Glutamatergic neuron (in vitro differentiated cells): ENCODE data around the gene ARHGEF2. TPM values are rescaled to one million over a fixed set of nuclear protein-coding genes. Genes with fewer than 3 reads are reported as not detected.
"Not testable (repeated sequence)": the region's sequence is repeated elsewhere in the genome, so short reads cannot be mapped to it uniquely, and the experiment has no call there.

ENCODE experiments used
- DNase-seq: peaks from one replicate; pipeline ENCODE4 v3.0.0; 2022
- H3K27ac Mint-ChIP-seq: one replicate; pipeline ENCODE4 v1.8.0; 2020; ENCODE audit warnings: mild to moderate bottlenecking, mixed read lengths, inconsistent platforms; ENCODE audit not compliant: unreplicated experiment
- H3K27me3 Mint-ChIP-seq: one replicate; pipeline ENCODE4 v1.8.0; 2020; ENCODE audit warnings: mild to moderate bottlenecking, moderate library complexity, mixed read lengths, inconsistent platforms; ENCODE audit not compliant: unreplicated experiment
- H3K36me3 Mint-ChIP-seq: one replicate; pipeline ENCODE4 v1.8.0; 2020; ENCODE audit warnings: mild to moderate bottlenecking, mixed read lengths, inconsistent platforms; ENCODE audit not compliant: unreplicated experiment
- H3K4me1 Mint-ChIP-seq: one replicate; pipeline ENCODE4 v1.8.0; 2020; ENCODE audit warnings: mild to moderate bottlenecking, low read depth, mixed read lengths, inconsistent platforms; ENCODE audit not compliant: unreplicated experiment
- H3K4me3 Mint-ChIP-seq: one replicate; pipeline ENCODE4 v1.8.0; 2020; ENCODE audit warnings: mild to moderate bottlenecking, mixed read lengths, inconsistent platforms; ENCODE audit not compliant: unreplicated experiment
- H3K9me3 Mint-ChIP-seq: one replicate; pipeline ENCODE4 v1.8.0; 2020; ENCODE audit warnings: mild to moderate bottlenecking, moderate library complexity, mixed read lengths, inconsistent platforms; ENCODE audit not compliant: unreplicated experiment
- CTCF ChIP-seq: fragments of 200-600 bp; sonication (generic); IDR thresholded peaks from one replicate; pipeline ENCODE4 v1.5.0; 2021; ENCODE audit not compliant: partially characterized antibody, unreplicated experiment
- total RNA-seq: library from RNA; stranded (reverse); fragmentation: NEBNext Ultra II Directional; extraction: Animal tissue kit (Norgen Biotek cat#: 25700); gene quantifications from one replicate; pipeline ENCODE4 v1.2.1, GENCODE V29; 2021; ENCODE audit not compliant: unreplicated experiment

ARHGEF2 gene
- total RNA-seq, 1 donor from 2014 or later: 222 TPM

- no peaks in the 10 kb centered on the region for H3K36me3 Mint-ChIP-seq
- peak overlapping the region; percentile 30 for H3K4me3 Mint-ChIP-seq
- no peaks in the 10 kb centered on the region for H3K27me3 Mint-ChIP-seq
- H3K9me3 Mint-ChIP-seq: peaks cover 1% of the 10 kb centered on the region
- DNase-seq: no peak
- no peak for TF ChIP-seq CTCF
- no peak overlapping the region for H3K27ac Mint-ChIP-seq
- no peaks in the 10 kb centered on the region for H3K4me1 Mint-ChIP-seq
Measured at GRCh38 chr1:155932081-155932480, 46.3 kb downstream of the ARHGEF2 start.

DNA sequence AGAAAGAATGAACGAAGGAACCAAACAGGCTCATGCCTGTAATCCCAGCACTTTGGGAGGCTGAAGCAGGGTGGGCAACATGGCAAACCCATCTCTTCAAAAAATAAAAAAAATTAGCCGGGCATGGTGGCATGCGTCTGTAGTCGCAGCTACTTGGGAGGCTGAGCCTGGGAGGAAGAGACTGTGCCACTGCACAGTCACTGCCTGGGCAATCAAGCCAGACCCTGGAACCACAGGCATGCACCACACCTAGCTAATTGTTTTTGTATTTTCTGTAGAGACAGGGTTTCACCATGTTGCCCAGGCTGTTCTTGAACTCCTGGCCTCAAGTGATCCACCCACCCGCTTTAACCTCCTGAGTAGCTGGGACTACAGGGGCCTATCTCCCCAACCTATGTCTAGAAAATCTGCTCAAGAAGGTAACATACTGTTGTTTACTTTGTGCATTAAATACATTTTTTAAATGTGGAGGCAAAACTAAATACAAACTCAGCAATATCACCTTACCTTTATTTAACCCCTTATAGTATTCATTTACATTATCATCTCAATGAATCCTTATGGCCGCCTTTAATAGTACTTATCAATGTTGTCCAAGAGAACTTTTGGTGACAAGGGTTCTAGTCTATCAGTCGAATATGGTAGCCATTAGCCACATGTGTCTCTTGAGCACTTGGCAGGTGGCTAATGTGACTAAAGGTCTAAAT is 46.9 kb downstream of the ARHGEF2 start:
- no peak for DNase-seq
- H3K4me1 Mint-ChIP-seq: no peaks in the 10 kb centered on the region
- H3K27me3 Mint-ChIP-seq: no peaks in the 10 kb centered on the region
- no peaks in the 10 kb centered on the region for H3K36me3 Mint-ChIP-seq
- peaks cover 1% of the 10 kb centered on the region for H3K9me3 Mint-ChIP-seq
- H3K27ac Mint-ChIP-seq: no peak overlapping the region
- no peak for TF ChIP-seq CTCF
- peak overlapping the region; percentile 59 for H3K4me3 Mint-ChIP-seq

DNA sequence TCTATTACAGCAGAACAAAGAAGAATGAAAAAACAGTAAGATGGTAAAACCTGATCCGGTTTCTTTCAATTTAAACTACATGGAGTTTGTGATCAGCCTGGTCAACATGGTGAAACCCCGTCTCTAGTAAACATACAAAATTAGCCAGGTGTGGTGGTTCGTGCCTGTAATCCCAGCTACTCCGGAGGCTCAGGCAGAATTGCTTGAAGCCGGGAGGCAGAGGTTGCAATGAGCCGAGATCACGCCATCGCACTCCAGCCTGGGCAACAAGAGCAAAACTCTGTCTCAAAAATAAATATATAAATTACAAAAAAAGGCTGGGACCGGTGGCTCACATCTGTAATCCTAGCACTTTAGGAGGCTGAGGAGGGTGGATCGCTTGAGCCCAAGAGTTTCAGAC is 47.6 kb downstream of the ARHGEF2 start:
- H3K27ac Mint-ChIP-seq, H3K36me3 Mint-ChIP-seq: not testable (repeated sequence)

GRCh38 chr1:155929057-155929456 is 49.3 kb downstream of the ARHGEF2 start:
- no peak for DNase-seq
- H3K4me3 Mint-ChIP-seq: no peak overlapping the region
- no peaks in the 10 kb centered on the region for H3K4me1 Mint-ChIP-seq
- peaks cover 5% of the 10 kb centered on the region for H3K36me3 Mint-ChIP-seq
- H3K27me3 Mint-ChIP-seq: no peaks in the 10 kb centered on the region
- peaks cover 1% of the 10 kb centered on the region for H3K9me3 Mint-ChIP-seq
- H3K27ac Mint-ChIP-seq: no peak overlapping the region
- no peak for TF ChIP-seq CTCF

More for the DNA sequence above, 47.6 kb downstream of the ARHGEF2 start:
- H3K27me3 Mint-ChIP-seq, DNase-seq, H3K4me1 Mint-ChIP-seq, H3K9me3 Mint-ChIP-seq: not testable (repeated sequence)
- H3K4me3 Mint-ChIP-seq: peak overlapping the region; percentile 59

DNA sequence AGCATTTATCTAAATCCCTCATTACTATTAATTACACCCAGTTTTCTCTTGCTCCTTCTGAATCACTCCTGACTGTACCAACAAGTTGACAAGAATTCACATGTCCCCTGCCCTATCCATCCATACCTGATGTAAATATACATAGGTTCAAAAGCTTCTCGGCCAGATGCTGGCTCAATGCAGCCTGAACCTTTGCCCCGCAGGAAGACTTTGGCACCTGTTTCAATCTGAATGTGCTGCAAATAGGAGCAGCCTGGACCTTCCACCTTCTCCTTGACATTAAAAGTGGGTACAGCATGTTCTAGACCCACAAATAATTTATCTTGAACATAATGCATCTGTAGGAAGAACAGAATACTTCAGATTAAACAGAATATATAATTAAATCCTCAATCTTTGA is 52.8 kb downstream of the ARHGEF2 start:
- no peaks in the 10 kb centered on the region for H3K27me3 Mint-ChIP-seq
- no peak for TF ChIP-seq CTCF
- DNase-seq: no peak
- peaks cover 15% of the 10 kb centered on the region for H3K36me3 Mint-ChIP-seq
- no peak overlapping the region for H3K27ac Mint-ChIP-seq
- H3K4me3 Mint-ChIP-seq: no peak overlapping the region
- H3K9me3 Mint-ChIP-seq: no peaks in the 10 kb centered on the region
- H3K4me1 Mint-ChIP-seq: no peaks in the 10 kb centered on the region
